ENCODE data around the gene PLEKHA4.

Gene PLEKHA4

DNA sequence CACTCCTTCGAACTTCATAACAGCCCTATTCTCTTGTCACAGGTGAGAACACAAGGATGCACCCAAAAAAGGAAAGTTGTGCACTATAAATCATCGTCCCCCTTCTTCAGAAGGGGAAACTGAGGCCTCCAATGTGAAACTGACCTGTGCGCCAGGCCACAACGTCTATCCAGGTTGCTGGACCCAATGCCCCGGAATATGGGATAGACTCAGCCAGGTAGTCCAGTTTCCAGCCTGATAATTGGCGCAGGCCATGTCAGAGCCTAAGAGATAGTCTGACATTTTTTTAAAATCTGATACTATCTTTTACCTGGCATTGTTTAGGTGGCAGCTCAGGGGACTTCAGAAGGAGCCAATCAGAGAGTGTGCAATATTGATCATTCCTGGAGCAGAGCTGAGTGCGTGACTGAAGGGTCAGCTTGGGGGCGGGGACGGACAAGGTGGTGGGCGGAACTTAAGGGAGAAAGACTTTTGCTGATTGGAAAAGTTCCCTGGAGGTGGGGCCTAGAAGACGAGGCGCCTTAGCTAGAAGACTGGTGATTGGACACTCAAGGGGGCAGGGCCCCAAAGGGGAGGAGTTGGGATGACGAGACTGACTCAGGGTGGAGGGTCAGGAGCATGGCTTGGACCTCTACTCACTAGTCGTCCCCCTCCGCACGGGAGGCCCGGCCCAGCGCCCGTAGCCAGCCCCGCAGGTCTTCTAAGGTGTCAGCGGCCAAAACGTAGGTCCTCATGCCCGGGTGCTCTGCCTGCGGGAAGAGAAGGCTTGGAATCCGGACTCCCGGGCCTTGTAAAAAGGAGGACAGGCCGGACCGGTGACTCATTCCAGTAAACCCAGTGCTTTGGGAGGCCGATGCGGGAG, 8.5 kb downstream of the PLEKHA4 start:
- no peak for TF ChIP-seq CTCF (IDR thresholded peaks at IDR 0.05; ENCODE audit: unreplicated experiment in 3 of 3)
- H3K27ac Mint-ChIP-seq: no peak overlapping the region
- H3K4me3 Mint-ChIP-seq: no peak overlapping the region
- H3K9me3 Mint-ChIP-seq: no peaks in the 10 kb centered on the region
- H3K4me1 Mint-ChIP-seq: no peaks in the 10 kb centered on the region
- peaks cover 45% of the 10 kb centered on the region for H3K36me3 Mint-ChIP-seq (ENCODE audit: low read depth)
- H3K27me3 Mint-ChIP-seq (ENCODE audit: low read depth): no peaks in the 10 kb centered on the region

DNA sequence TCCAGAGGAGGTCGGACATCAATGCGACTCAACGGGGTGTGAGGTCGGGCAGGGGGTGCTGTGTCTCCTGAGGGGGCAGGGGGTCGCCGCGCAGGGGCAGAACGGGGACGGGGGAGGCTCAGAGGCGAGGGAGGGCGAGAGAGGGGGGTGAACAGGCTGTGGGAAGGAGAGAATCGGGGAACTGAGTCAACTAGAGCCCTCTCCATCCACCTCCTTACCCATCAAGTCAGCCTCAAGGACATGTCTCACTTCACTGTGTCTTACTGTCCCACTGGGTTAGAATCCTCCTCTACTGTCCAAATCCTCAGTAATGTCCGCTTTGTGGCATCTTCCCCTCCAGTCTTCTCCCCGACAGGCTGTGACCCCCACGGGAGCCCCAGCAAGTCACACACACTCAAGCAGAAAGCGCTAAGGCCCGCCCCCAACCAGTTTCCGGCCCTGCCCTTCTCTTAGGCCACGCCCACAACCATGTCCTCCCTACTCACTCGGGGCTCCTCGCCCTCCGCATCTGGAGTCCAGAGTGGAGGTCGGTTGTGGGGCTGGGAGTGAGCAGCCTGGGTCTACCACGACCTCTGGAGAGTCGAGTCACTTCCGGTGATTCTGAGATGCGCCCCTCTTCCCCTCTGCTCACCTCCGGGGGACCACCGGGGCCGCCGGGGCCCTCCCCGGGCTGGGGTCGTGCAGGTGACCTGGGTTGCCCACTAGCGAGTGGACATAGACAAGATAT, 9.3 kb downstream of the PLEKHA4 start:
- Mint-ChIP-seq H3K4me3 (no peak overlapping the region), H3K36me3 (ENCODE audit: low read depth) (peaks cover 37% of the 10 kb centered on the region)
- no peak for TF ChIP-seq CTCF (IDR thresholded peaks at IDR 0.05; ENCODE audit: unreplicated experiment in 3 of 3)

DNA sequence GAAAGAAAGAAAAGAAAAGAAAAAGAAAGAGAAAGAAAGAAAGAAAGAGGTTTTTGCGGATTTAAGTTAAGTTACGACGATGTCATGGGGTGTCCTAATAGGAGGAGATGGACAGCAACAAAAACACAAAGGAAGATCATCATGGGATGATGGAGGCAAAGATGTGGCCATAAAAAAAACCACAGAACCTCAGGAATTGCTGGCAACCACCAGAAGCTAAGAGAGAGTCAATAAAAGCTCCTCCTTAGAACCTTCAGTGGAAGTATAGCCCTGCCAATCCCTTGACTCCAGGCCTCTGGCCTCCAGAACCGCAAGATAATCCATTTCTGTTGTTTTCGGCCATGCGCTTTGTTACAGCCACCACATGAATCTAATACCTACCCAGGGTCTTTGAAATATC, 11.5 kb downstream of the PLEKHA4 start:
- H3K4me1 Mint-ChIP-seq: no peaks in the 10 kb centered on the region
- no peak for TF ChIP-seq CTCF (IDR thresholded peaks at IDR 0.05; ENCODE audit: unreplicated experiment in 3 of 3)
- H3K27ac Mint-ChIP-seq: no peak overlapping the region
- H3K9me3 Mint-ChIP-seq: no peaks in the 10 kb centered on the region
- H3K4me3 Mint-ChIP-seq: no peak overlapping the region
- H3K27me3 Mint-ChIP-seq (ENCODE audit: low read depth): no peaks in the 10 kb centered on the region
- peaks cover 35% of the 10 kb centered on the region for H3K36me3 Mint-ChIP-seq (ENCODE audit: low read depth)

More for the DNA sequence above, 9.3 kb downstream of the PLEKHA4 start:
- no peaks in the 10 kb centered on the region for H3K27me3 Mint-ChIP-seq (ENCODE audit: low read depth)
- no peaks in the 10 kb centered on the region for H3K9me3 Mint-ChIP-seq
- H3K27ac Mint-ChIP-seq: no peak overlapping the region
- no peaks in the 10 kb centered on the region for H3K4me1 Mint-ChIP-seq

DNA sequence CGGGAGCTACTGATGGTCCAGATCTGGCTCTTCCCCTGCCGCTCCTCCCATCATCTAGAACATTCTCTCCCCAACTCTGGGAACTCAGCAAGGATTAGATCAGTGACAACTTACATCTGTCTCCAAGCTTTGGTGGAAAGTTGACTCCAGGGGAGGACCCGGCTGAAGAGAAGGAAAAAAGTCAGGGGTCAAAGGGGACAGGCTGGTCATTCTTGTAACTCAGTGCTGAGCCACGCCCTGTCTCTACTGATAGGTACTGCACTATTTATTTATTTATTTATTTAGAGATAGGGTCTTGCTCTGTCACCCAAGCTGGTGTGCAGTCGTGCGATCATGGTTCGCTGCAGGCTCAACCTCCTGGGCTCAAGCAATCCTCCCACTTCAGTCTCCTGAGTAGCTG, 14.3 kb downstream of the PLEKHA4 start:
- Mint-ChIP-seq H3K27ac (no peak overlapping the region), H3K27me3 (ENCODE audit: low read depth) (no peaks in the 10 kb centered on the region), H3K4me3 (no peak overlapping the region), H3K9me3 (no peaks in the 10 kb centered on the region), H3K36me3 (ENCODE audit: low read depth) (peaks cover 19% of the 10 kb centered on the region), H3K4me1 (no peaks in the 10 kb centered on the region)
- no peak for TF ChIP-seq CTCF (IDR thresholded peaks at IDR 0.05; ENCODE audit: unreplicated experiment in 3 of 3)

- Mint-ChIP-seq H3K4me1 (no peaks in the 10 kb centered on the region), H3K4me3 (no peak overlapping the region), H3K27ac (no peak overlapping the region), H3K27me3 (ENCODE audit: low read depth) (no peaks in the 10 kb centered on the region), H3K9me3 (no peaks in the 10 kb centered on the region), H3K36me3 (ENCODE audit: low read depth) (peaks cover 20% of the 10 kb centered on the region)
- TF ChIP-seq CTCF (IDR thresholded peaks at IDR 0.05; ENCODE audit: unreplicated experiment in 3 of 3): no peak
Measured at GRCh38 chr19:48853483-48853882, 14.9 kb downstream of the PLEKHA4 start.
